LNCAP (cell line): ENCODE results near the gene CYB561D1.

ENCODE experiments used
- TF ChIP-seq, protein P1 (sequence below): fragments of 450-650 bp; IDR thresholded peaks from 2 replicates; pipeline ENCODE4 v1.5.1; 2017; ENCODE audit warnings: mild to moderate bottlenecking

The CYB561D1 gene

DNA sequence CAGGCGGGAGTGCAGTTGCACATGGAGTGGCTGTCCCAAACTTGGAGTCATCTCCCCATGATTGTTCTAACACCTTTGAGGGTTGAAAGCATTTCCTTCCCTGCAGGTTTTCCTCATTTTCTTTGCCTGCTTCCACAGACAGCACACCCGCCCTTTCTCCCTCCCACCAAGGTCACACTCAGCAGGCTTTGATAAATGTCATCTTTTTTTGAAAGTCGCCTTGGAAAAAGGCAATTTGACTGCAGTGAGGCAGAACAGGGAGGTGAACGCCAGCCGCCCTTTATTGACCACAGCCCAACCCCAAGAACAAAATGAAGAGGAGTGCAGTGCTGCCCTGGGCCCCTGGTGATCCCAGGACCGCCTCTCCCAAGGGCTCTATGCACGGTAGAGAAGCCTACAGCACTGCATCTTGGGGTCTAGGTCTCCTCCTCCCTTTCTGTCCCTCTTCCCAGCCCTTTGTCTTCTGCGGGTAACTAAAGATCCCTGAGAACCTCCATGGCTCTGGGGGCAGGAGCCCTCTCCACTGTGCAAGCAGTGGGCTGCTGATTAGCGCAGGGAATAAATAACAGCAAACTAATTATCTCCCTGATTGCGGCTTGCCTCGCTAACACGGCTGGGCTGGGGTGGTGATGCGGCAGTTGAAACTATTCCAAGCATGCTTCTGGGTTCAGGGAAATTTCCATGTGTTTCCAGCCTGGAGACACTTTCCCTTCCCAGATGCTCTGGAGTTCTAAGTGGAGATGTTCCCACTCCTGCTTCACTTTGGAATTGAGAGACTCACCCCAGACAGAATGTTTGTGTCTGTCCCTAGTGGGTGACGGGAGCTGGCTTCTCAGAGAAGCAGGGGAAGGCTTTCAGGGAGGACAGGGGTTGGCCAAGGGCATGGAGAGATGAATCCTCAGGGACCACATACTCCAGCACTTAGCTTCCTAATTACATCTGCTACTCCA is 27.4 kb downstream of the CYB561D1 start:
- TF ChIP-seq, protein P1, sequence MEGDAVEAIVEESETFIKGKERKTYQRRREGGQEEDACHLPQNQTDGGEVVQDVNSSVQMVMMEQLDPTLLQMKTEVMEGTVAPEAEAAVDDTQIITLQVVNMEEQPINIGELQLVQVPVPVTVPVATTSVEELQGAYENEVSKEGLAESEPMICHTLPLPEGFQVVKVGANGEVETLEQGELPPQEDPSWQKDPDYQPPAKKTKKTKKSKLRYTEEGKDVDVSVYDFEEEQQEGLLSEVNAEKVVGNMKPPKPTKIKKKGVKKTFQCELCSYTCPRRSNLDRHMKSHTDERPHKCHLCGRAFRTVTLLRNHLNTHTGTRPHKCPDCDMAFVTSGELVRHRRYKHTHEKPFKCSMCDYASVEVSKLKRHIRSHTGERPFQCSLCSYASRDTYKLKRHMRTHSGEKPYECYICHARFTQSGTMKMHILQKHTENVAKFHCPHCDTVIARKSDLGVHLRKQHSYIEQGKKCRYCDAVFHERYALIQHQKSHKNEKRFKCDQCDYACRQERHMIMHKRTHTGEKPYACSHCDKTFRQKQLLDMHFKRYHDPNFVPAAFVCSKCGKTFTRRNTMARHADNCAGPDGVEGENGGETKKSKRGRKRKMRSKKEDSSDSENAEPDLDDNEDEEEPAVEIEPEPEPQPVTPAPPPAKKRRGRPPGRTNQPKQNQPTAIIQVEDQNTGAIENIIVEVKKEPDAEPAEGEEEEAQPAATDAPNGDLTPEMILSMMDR: no peak

DNA sequence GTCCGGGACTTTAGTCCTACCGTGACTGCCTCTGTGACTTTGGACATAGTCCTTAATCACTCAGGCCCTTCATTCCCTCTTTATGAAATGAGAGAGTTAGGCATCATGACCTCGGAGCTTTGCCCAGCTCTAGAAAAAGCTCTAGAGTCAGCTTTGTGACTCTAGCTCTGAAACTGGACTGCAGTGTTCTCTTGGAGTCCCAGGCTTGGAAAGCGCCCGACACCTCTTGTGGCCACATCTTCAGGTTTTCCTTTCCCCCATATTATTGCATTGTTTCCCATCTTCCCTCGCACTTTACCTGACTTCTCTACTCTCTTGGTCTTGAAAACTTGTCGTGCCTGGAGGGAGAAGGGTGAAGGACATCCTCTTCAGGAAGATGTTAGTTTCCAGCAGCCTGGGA is 28.1 kb downstream of the CYB561D1 start:
- TF ChIP-seq, protein P1: no peak

DNA sequence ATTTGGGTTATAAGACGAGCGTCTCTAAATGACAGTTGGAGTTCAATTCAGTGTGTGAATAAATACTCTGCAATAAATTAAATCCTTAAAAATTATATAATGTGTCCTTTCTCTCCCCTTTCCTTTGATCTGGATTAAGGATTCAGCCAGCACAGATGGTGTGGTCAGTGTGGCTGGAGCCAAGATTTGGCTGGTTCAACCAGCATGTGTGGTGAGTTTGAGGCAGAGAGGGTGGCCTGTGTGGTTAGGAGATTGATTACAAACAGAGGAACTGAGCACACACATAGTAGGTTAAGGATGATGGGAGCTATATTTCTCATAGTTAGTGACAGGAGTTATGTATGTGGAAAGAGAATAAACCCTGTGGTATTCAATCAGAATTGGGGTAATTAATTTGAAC is 29.8 kb downstream of the CYB561D1 start:
- TF ChIP-seq, protein P1: no peak

DNA sequence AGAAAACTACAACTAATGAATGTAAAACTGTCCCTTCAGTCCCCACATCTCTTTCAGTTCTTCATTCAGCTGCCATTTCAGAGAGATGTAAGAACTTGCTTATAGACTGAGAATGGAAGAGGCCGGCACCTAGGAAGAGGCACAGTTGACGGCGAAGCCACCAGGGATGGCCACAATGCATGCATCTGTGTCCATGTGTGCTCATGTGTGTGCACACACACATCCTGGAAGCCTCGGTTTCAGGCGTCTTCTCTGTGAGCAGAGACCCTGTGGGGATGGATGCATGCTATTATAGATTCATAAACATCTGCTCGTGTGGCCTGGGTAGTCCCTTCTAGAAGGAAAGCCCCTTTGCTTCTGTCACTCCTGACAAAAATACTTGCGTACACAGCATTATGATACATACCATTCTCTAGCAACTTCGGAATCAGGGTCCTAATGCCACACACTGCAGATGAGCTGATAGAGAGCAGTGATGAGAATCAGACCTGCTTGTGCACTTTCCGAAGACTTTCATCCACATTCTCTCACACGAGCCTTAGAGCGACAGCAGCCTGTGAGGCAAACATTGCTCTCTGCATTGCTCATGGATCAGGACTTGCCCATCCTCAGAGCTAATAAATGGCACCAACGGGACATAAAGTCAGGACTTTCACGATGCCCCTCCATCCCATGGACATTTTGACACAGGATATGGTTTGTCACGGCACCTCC is 33.4 kb downstream of the CYB561D1 start:
- TF ChIP-seq, protein P1: no peak

DNA sequence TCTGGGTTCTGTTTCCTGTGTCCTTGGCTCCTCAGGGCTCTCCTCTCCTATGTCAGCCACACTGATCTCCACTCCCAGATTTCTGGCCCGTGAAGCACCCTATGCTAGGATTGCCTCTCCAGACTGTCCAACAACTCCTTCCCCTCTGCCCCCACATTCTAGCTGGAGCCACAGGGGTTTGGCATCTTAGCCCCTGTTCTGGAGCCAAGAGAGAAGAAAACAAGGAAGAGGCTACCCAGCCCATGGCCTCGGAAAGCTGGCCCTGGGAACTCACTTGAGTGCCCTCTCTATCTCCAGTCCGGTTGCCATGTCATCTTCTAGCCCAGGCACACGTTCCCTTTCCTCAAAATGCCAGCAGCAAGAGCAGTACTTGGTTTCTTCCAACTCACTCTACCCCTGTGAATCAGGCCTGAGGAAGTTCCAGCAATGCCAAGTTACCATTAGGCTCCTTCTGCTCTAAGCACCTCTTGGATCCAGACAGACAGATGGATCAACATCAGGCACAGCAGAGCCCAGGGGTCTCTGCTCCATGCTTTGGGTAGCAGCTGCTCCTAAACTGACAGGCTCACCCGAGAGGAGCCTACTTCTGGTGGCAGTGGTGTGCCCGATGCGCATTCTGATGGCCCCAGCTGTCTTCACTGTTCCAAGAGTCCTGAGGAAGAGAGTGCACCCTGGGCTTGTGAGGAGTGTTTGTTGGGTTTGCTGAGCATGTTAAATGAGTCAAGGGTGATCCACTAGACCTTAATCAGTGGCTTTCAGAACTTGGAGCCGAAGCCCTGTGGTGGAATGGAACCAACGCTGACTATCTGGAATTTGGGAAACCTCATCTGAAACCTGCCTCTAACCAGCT is 34.2 kb downstream of the CYB561D1 start:
- TF ChIP-seq, protein P1: no peak

DNA sequence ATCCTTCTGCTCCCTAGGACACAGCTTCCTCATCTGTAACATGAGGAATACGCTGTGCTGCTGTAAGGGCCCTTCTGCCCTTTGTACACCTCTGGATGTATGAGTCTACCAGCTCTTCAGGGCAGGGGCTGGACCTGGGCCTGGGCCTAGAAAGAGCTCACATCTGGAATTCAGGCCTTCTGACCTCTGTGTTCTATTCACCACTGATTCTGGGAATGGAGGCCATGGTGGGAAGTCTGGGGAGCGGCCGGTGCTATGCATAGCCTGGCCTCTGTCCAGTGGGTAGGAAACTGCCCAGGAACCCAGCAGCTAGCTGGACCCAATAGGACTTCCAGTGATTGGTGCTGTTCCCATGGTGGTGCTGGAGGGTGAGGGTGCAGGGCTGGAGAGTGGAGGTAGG is 34.8 kb downstream of the CYB561D1 start:
- TF ChIP-seq, protein P1: no peak

DNA sequence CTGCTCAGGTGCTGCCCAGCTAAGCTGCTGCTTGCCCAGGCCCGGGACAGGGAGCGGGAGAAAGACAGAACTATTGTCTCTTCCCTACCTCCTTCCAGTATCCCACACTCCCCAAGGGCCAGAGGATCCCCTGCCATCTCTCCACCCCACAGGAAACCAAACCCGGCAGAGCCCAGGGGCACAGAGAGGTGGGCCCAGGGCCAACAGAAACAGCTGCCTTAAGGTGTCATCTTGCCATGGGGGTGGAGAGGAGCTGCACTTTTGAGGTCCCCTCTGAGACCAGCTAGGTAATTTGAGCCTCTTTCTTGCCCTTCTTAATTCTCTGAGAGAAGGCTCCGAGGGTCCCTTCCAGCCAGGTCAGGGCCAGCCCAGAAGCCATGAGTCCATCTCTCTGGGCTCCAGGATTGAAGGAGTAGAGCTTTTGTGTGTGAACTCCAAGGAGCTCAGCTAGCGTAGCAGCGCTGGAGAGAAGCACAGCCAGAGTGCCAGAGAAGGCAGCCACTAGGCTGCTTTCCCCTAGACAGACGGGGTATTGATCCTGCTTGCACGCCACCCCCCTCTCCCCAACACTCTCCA is 36.1 kb downstream of the CYB561D1 start:
- TF ChIP-seq, protein P1: no peak
